Liver (tissue), 9 donors: ENCODE results near the gene FAM163A. TPM values are rescaled to one million over a fixed set of nuclear protein-coding genes. Genes with fewer than 3 reads are reported as not detected.

Experiments
- DNase-seq: peaks from one replicate; pipeline ENCODE4 v3.0.0-alpha.2; 2017; ENCODE audit warnings: low spot score
- H3K27ac ChIP-seq, 2 donors: one replicate each; pipeline ENCODE4 v1.7.0; 2013; ENCODE audit warnings: inconsistent platforms in 2 of 2, low read length in 2 of 2, control low read depth in 1 of 2, low read depth in 1 of 2, mild to moderate bottlenecking in 1 of 2
- H3K27me3 ChIP-seq, 4 donors: one replicate each; pipeline versions ENCODE4 v1.6.1 to v1.7.0; 2013; ENCODE audit warnings: low read length in 3 of 4, inconsistent platforms in 1 of 4, mild to moderate bottlenecking in 1 of 4, moderate library complexity in 1 of 4; ENCODE audit not compliant: control insufficient read depth in 4 of 4, insufficient read depth in 4 of 4
- H3K36me3 ChIP-seq, 4 donors: one replicate each; pipeline versions ENCODE4 v1.6.1 to v1.7.0; 2013; ENCODE audit warnings: low read length in 3 of 4, mild to moderate bottlenecking in 3 of 4, low read depth in 1 of 4, moderate library complexity in 1 of 4; ENCODE audit not compliant: control insufficient read depth in 4 of 4, insufficient read depth in 3 of 4
- H3K4me1 ChIP-seq, 4 donors: one replicate each; pipeline versions ENCODE4 v1.6.1 to v1.7.0; 2013; ENCODE audit warnings: low read length in 3 of 4, mild to moderate bottlenecking in 3 of 4, moderate library complexity in 1 of 4; ENCODE audit not compliant: control insufficient read depth in 4 of 4, insufficient read depth in 4 of 4
- H3K4me3 ChIP-seq, 3 donors: one replicate each; pipeline versions ENCODE4 v1.6.1 to v1.7.0; 2013; ENCODE audit warnings: low read length in 3 of 3, control low read depth in 1 of 3, low read depth in 1 of 3, mild to moderate bottlenecking in 1 of 3
- H3K9ac ChIP-seq, 2 donors: one replicate each; pipeline ENCODE4 v1.7.0; 2013; ENCODE audit warnings: low read length in 2 of 2, mild to moderate bottlenecking in 2 of 2, moderate library complexity in 2 of 2, control low read depth in 1 of 2, low read depth in 1 of 2
- H3K9me3 ChIP-seq, 4 donors: one replicate each; pipeline versions ENCODE4 v1.6.1 to v1.7.0; 2013; ENCODE audit warnings: low read length in 3 of 4; ENCODE audit not compliant: control insufficient read depth in 4 of 4
- ATF3 ChIP-seq: IDR thresholded peaks from 2 replicates; pipeline ENCODE4 v1.6.1; 2016; ENCODE audit warnings: antibody characterized with exemption
- EGR1 ChIP-seq, 2 donors: IDR thresholded peaks; 2 replicates each; pipeline ENCODE4 v1.6.1; 2016 to 2018; ENCODE audit warnings: antibody characterized with exemption in 2 of 2, low read depth in 2 of 2
- FOXA1 ChIP-seq: IDR thresholded peaks from 2 replicates; pipeline ENCODE4 v1.6.1; 2016; ENCODE audit warnings: antibody characterized with exemption
- FOXA2 ChIP-seq: IDR thresholded peaks from 2 replicates; pipeline ENCODE4 v1.6.1; 2016; ENCODE audit warnings: antibody characterized with exemption
- GABPA ChIP-seq, 2 donors: IDR thresholded peaks in 1 of 2; conservative IDR thresholded peaks in 1 of 2; 2 replicates each; pipeline ENCODE4 v1.6.1; 2016; ENCODE audit warnings: antibody characterized with exemption in 2 of 2, mild to moderate bottlenecking in 1 of 2, moderate library complexity in 1 of 2
- HNF4A ChIP-seq, 2 donors: conservative IDR thresholded peaks; 2 replicates each; pipeline ENCODE4 v1.6.1; 2016; ENCODE audit warnings: antibody characterized with exemption in 2 of 2, mild to moderate bottlenecking in 2 of 2
- HNF4G ChIP-seq: IDR thresholded peaks from 2 replicates; pipeline ENCODE4 v1.6.1; 2016; ENCODE audit warnings: antibody characterized with exemption
- JUND ChIP-seq, 2 donors: IDR thresholded peaks; 2 replicates each; pipeline ENCODE4 v1.6.1; 2016; ENCODE audit warnings: antibody characterized with exemption in 2 of 2
- NR2F2 ChIP-seq: IDR thresholded peaks from 2 replicates; pipeline ENCODE4 v1.6.1; 2016; ENCODE audit warnings: antibody characterized with exemption
- RAD21 ChIP-seq, 2 donors: IDR thresholded peaks; 2 replicates each; pipeline ENCODE4 v1.6.1; 2016; ENCODE audit warnings: antibody characterized with exemption in 2 of 2, mild to moderate bottlenecking in 2 of 2
- REST ChIP-seq: IDR thresholded peaks from 2 replicates; pipeline ENCODE4 v1.6.1; 2016; ENCODE audit warnings: antibody characterized with exemption, mild to moderate bottlenecking
- RXRA ChIP-seq, 2 donors: IDR thresholded peaks; 2 replicates each; pipeline ENCODE4 v1.6.1; 2017 to 2018; ENCODE audit warnings: antibody characterized with exemption in 2 of 2, mild to moderate bottlenecking in 1 of 2
- SP1 ChIP-seq: IDR thresholded peaks from 2 replicates; pipeline ENCODE4 v1.6.1; 2018; ENCODE audit warnings: antibody characterized with exemption, mild to moderate bottlenecking
- TAF1 ChIP-seq: conservative IDR thresholded peaks from 2 replicates; pipeline ENCODE4 v1.6.1; 2016; ENCODE audit warnings: antibody characterized with exemption, mild to moderate bottlenecking
- YY1 ChIP-seq: IDR thresholded peaks from 2 replicates; pipeline ENCODE4 v1.6.1; 2016; ENCODE audit warnings: antibody characterized with exemption, mild to moderate bottlenecking
- WGBS: extraction: QIAGEN DNeasy Blood & Tissue Kit; methylation state at CpG from one replicate; pipeline ENCODE4 v1.1.7; 2013; 5-methylcytosine and 5-hydroxymethylcytosine counted together
- polyA plus RNA-seq, 2 donors: library from polyadenylated mRNA; stranded (reverse) in 1 of 2; unstranded in 1 of 2; fragments of 200-250 nt in 1 of 2; fragments of >200 nt in 1 of 2; fragmentation: Nextera tagmentation in 1 of 2; extraction: Ambion mirVana in 1 of 2; gene quantifications; one replicate each; pipeline versions ENCODE4 v1.2.1 to v1.2.3, GENCODE V29; 2013 to 2015
- total RNA-seq, 2 donors: library from RNA; depleted of rRNA; stranded (reverse); fragments of >200 nt; gene quantifications; one replicate each; pipeline ENCODE4 v1.2.3, GENCODE V29; 2014
- TF ChIP-seq, protein P1 (sequence below): fragments of 150-350 bp; IDR thresholded peaks from 2 replicates; pipeline ENCODE4 v1.5.1; 2017; ENCODE audit warnings: improper control_type of control experiment, low read depth, low read length; ENCODE audit not compliant: missing input control
- TF ChIP-seq, protein P2 (sequence below): IDR thresholded peaks from 2 replicates; pipeline ENCODE4 v1.6.1; 2016; ENCODE audit warnings: antibody characterized with exemption
- TF ChIP-seq, protein P3 (sequence below): IDR thresholded peaks from 2 replicates; pipeline ENCODE4 v1.6.1; 2016; ENCODE audit warnings: antibody characterized with exemption
- donor health status: healthy.
- donor health status: healthy.
- donor health status: healthy.
- donor health status: healthy.
- donor health status: healthy.

Gene FAM163A
- total and polyA plus RNA-seq, 4 donors = 0.07 TPM; not detected in 3

- Histone ChIP-seq H3K36me3 (no peaks in the 10 kb centered on the region), H3K9ac (no peak overlapping the region), H3K27ac (no peak overlapping the region), H3K27me3 (no peaks in the 10 kb centered on the region), H3K9me3 (no peaks in the 10 kb centered on the region), H3K4me1 (no peaks in the 10 kb centered on the region), H3K4me3 (no peak overlapping the region)
- 75% methylated on average over 2 of the region's 2 CpGs for WGBS
- no peak for DNase-seq
- TF ChIP-seq HNF4A (conservative IDR thresholded peaks at IDR 0.05) = no peak
- no peak for TF ChIP-seq NR2F2
- TF ChIP-seq RXRA (IDR thresholded peaks at IDR 0.05) = no peak
- TF ChIP-seq JUND (IDR thresholded peaks at IDR 0.05) = no peak
- no peak for TF ChIP-seq GABPA (IDR thresholded peaks at IDR 0.05 in 1 of 2, conservative IDR thresholded peaks at IDR 0.05 in 1 of 2)
- TF ChIP-seq ATF3 = no peak
- TF ChIP-seq EGR1 (IDR thresholded peaks at IDR 0.05; ENCODE audit: low read depth in 2 of 2) = no peak
- TF ChIP-seq SP1 = no peak
- TF ChIP-seq REST = no peak
- no peak for TF ChIP-seq HNF4G
- no peak for TF ChIP-seq YY1
- TF ChIP-seq, protein P1, sequence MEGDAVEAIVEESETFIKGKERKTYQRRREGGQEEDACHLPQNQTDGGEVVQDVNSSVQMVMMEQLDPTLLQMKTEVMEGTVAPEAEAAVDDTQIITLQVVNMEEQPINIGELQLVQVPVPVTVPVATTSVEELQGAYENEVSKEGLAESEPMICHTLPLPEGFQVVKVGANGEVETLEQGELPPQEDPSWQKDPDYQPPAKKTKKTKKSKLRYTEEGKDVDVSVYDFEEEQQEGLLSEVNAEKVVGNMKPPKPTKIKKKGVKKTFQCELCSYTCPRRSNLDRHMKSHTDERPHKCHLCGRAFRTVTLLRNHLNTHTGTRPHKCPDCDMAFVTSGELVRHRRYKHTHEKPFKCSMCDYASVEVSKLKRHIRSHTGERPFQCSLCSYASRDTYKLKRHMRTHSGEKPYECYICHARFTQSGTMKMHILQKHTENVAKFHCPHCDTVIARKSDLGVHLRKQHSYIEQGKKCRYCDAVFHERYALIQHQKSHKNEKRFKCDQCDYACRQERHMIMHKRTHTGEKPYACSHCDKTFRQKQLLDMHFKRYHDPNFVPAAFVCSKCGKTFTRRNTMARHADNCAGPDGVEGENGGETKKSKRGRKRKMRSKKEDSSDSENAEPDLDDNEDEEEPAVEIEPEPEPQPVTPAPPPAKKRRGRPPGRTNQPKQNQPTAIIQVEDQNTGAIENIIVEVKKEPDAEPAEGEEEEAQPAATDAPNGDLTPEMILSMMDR = no peak
- TF ChIP-seq, protein P2, sequence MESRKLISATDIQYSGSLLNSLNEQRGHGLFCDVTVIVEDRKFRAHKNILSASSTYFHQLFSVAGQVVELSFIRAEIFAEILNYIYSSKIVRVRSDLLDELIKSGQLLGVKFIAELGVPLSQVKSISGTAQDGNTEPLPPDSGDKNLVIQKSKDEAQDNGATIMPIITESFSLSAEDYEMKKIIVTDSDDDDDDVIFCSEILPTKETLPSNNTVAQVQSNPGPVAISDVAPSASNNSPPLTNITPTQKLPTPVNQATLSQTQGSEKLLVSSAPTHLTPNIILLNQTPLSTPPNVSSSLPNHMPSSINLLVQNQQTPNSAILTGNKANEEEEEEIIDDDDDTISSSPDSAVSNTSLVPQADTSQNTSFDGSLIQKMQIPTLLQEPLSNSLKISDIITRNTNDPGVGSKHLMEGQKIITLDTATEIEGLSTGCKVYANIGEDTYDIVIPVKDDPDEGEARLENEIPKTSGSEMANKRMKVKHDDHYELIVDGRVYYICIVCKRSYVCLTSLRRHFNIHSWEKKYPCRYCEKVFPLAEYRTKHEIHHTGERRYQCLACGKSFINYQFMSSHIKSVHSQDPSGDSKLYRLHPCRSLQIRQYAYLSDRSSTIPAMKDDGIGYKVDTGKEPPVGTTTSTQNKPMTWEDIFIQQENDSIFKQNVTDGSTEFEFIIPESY = no peak
- TF ChIP-seq FOXA2 = no peak
- TF ChIP-seq TAF1 = no peak
- no peak for TF ChIP-seq RAD21 (IDR thresholded peaks at IDR 0.05)
- TF ChIP-seq FOXA1 = no peak
- TF ChIP-seq, protein P3, sequence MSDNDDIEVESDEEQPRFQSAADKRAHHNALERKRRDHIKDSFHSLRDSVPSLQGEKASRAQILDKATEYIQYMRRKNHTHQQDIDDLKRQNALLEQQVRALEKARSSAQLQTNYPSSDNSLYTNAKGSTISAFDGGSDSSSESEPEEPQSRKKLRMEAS = no peak
Observed at GRCh38 chr1:179785728-179786127, 42.6 kb downstream of the FAM163A start.
